Activated naive CD8-positive, alpha-beta T cell treated with anti-CD3 and anti-CD28 coated beads, Interleukin-2, amount 10 ng/mL, durations not matched to agents 7 days and 5 days (primary cell): Measurements from ENCODE around the gene ALX3. TPM values are rescaled to one million over a fixed set of nuclear protein-coding genes. Genes with fewer than 3 reads are reported as not detected.
"Not testable (repeated sequence)": the region's sequence is repeated elsewhere in the genome, so short reads cannot be mapped to it uniquely, and the experiment has no call there.

Experiments
- ATAC-seq: fragments of 150-1000 bp; cut with Tn5 transposase; one replicate; pipeline ENCODE4 v1.10.0; 2021; ENCODE audit warnings: low read depth, moderate library complexity
- POLR2A ChIA-PET: fragments of 350-600 bp; sonication (Branson Sonifier 250); formaldehyde crosslinking; loops from one replicate; lab custom pipeline; 2021; ENCODE audit warnings: antibody characterized with exemption; lab: Charles Lee
- DNase-seq: peaks from one replicate; pipeline ENCODE4 v3.0.0; 2021
- H3K27ac Mint-ChIP-seq: one replicate; pipeline ENCODE4 v1.8.0; 2022; ENCODE audit warnings: mild to moderate bottlenecking, mixed read lengths
- H3K27me3 Mint-ChIP-seq: one replicate; pipeline ENCODE4 v1.8.0; 2022; ENCODE audit warnings: mild to moderate bottlenecking, moderate library complexity, mixed read lengths
- H3K36me3 Mint-ChIP-seq: one replicate; pipeline ENCODE4 v1.8.0; 2021; ENCODE audit warnings: mild to moderate bottlenecking, mixed read lengths
- H3K4me1 Mint-ChIP-seq: one replicate; pipeline ENCODE4 v1.8.0; 2021; ENCODE audit warnings: mixed read lengths
- H3K4me3 Mint-ChIP-seq: one replicate; pipeline ENCODE4 v1.8.0; 2022; ENCODE audit warnings: mild to moderate bottlenecking, moderate library complexity, mixed read lengths
- H3K9me3 Mint-ChIP-seq: one replicate; pipeline ENCODE4 v1.8.0; 2021; ENCODE audit warnings: mixed read lengths
- total RNA-seq, 2 experiments: library from RNA; stranded (reverse); gene quantifications; one replicate each; pipeline ENCODE4 v1.2.3, GENCODE V29; 2021

Gene ALX3
- total RNA-seq, 2 experiments from 2014 or later = not detected

- Mint-ChIP-seq H3K4me1 (peaks cover 12% of the 10 kb centered on the region), H3K27ac (no peak overlapping the region), H3K27me3 (no peaks in the 10 kb centered on the region), H3K4me3 (no peak overlapping the region), H3K36me3 (peaks cover 11% of the 10 kb centered on the region), H3K9me3 (no peaks in the 10 kb centered on the region)
- DNase-seq (no peak), ATAC-seq (no peak)
- POLR2A ChIA-PET = no interaction called here
Measured at GRCh38 chr1:110039641-110040040, 30.8 kb downstream of the ALX3 start.

- H3K27ac Mint-ChIP-seq = no peak overlapping the region
Measured at GRCh38 chr1:110038271-110038670, 32.2 kb downstream of the ALX3 start.

GRCh38 chr1:110035236-110035752, 35.2 kb downstream of the ALX3 start:
- ATAC-seq (no peak), DNase-seq (no peak)
- H3K4me1 Mint-ChIP-seq = peaks cover 39% of the 10 kb centered on the region
- peak overlapping the region; percentile 79 for H3K27ac Mint-ChIP-seq
- no peaks in the 10 kb centered on the region for H3K27me3 Mint-ChIP-seq
- POLR2A ChIA-PET = interaction anchor here (0.8 to 1.7 kb wide), 5 partner anchors 9 to 304 kb away, joined by 3 to 20 read pairs (median 4); partner anchors contain the start of genes AHCYL1 and RBM15
- peaks cover 2% of the 10 kb centered on the region for H3K9me3 Mint-ChIP-seq
- H3K36me3 Mint-ChIP-seq = peaks cover 7% of the 10 kb centered on the region
- H3K4me3 Mint-ChIP-seq = peak overlapping the region; percentile 94

More at GRCh38 chr1:110038271-110038670, 32.2 kb downstream of the ALX3 start:
- no peak overlapping the region for H3K4me3 Mint-ChIP-seq
- POLR2A ChIA-PET = no interaction called here
- peaks cover 2% of the 10 kb centered on the region for H3K9me3 Mint-ChIP-seq
- ATAC-seq (no peak), DNase-seq (no peak)
- H3K4me1 Mint-ChIP-seq = peaks cover 21% of the 10 kb centered on the region
- H3K36me3 Mint-ChIP-seq = peaks cover 7% of the 10 kb centered on the region
- no peaks in the 10 kb centered on the region for H3K27me3 Mint-ChIP-seq

GRCh38 chr1:110034451-110035235, 35.8 kb downstream of the ALX3 start, which contains the start of gene STRIP1:
Gene STRIP1, plus strand, starts transcription at chr1:110034624. Its CDS starts 14 bp downstream, at chr1:110034638.
- Mint-ChIP-seq H3K27me3 (no peaks in the 10 kb centered on the region), H3K4me3 (peak within 1 kb of the TSS; percentile 94), H3K27ac (peak within 1 kb of the TSS; percentile 83), H3K4me1 (peaks cover 39% of the 10 kb centered on the region), H3K36me3 (peaks cover 5% of the 10 kb centered on the region), H3K9me3 (peaks cover 2% of the 10 kb centered on the region)
- POLR2A ChIA-PET = interaction anchor here (0.6 to 1.7 kb wide), 13 partner anchors 10 to 609 kb away, joined by 3 to 20 read pairs (median 4); partner anchors contain the start of genes AHCYL1 and RBM15
- peak; percentile 90 for ATAC-seq
- peak; percentile 88 for DNase-seq

GRCh38 chr1:110034040-110034450, 36.4 kb downstream of the ALX3 start:
- peak overlapping the region; percentile 83 for H3K27ac Mint-ChIP-seq
- H3K4me3 Mint-ChIP-seq = peak overlapping the region; percentile 94
- H3K36me3 Mint-ChIP-seq = peaks cover 2% of the 10 kb centered on the region
- POLR2A ChIA-PET = interaction anchor here (0.8 to 1.7 kb wide), 10 partner anchors 10 to 609 kb away, joined by 3 to 20 read pairs (median 4); partner anchors contain the start of genes AHCYL1 and RBM15
- DNase-seq = no peak
- ATAC-seq = no peak
- peaks cover 39% of the 10 kb centered on the region for H3K4me1 Mint-ChIP-seq
- H3K9me3 Mint-ChIP-seq = peaks cover 2% of the 10 kb centered on the region
- no peaks in the 10 kb centered on the region for H3K27me3 Mint-ChIP-seq

GRCh38 chr1:110033421-110033820, 37.1 kb downstream of the ALX3 start:
- no peak for DNase-seq
- Mint-ChIP-seq H3K4me1 (peaks cover 39% of the 10 kb centered on the region), H3K27ac (peak overlapping the region; percentile 83), H3K9me3 (peaks cover 2% of the 10 kb centered on the region), H3K36me3 (peaks cover 2% of the 10 kb centered on the region), H3K27me3 (no peaks in the 10 kb centered on the region), H3K4me3 (peak overlapping the region; percentile 14)
- ATAC-seq = no peak
- POLR2A ChIA-PET = no interaction called here

GRCh38 chr1:110032327-110032726, 38.1 kb downstream of the ALX3 start:
- POLR2A ChIA-PET = no interaction called here
- no peak for ATAC-seq
- Mint-ChIP-seq H3K4me1 (peaks cover 39% of the 10 kb centered on the region), H3K4me3 (no peak overlapping the region), H3K27ac (peak overlapping the region; percentile 18), H3K36me3 (peaks cover 2% of the 10 kb centered on the region), H3K9me3 (peaks cover 2% of the 10 kb centered on the region), H3K27me3 (no peaks in the 10 kb centered on the region)
- DNase-seq = no peak

GRCh38 chr1:110030687-110031086, 39.8 kb downstream of the ALX3 start:
- ATAC-seq, H3K9me3 Mint-ChIP-seq, H3K27me3 Mint-ChIP-seq, POLR2A ChIA-PET, H3K36me3 Mint-ChIP-seq: not testable (repeated sequence)
- DNase-seq = peak; percentile 47
- peaks cover 34% of the 10 kb centered on the region for H3K4me1 Mint-ChIP-seq
- peak overlapping the region; percentile 95 for H3K27ac Mint-ChIP-seq
- H3K4me3 Mint-ChIP-seq = peak overlapping the region; percentile 82

GRCh38 chr1:110024613-110025012, 45.9 kb downstream of the ALX3 start:
- Mint-ChIP-seq H3K4me3 (no peak overlapping the region), H3K36me3 (peaks cover 23% of the 10 kb centered on the region), H3K4me1 (no peaks in the 10 kb centered on the region), H3K9me3 (no peaks in the 10 kb centered on the region), H3K27me3 (no peaks in the 10 kb centered on the region), H3K27ac (no peak overlapping the region)
- POLR2A ChIA-PET = no interaction called here
- ATAC-seq = no peak
- DNase-seq = no peak

- H3K27me3 Mint-ChIP-seq = no peaks in the 10 kb centered on the region
- H3K4me3 Mint-ChIP-seq = no peak overlapping the region
- POLR2A ChIA-PET = no interaction called here
- no peak for ATAC-seq
- H3K9me3 Mint-ChIP-seq = no peaks in the 10 kb centered on the region
- peaks cover 35% of the 10 kb centered on the region for H3K36me3 Mint-ChIP-seq
- H3K27ac Mint-ChIP-seq = no peak overlapping the region
- no peaks in the 10 kb centered on the region for H3K4me1 Mint-ChIP-seq
- no peak for DNase-seq
Measured at GRCh38 chr1:110021285-110021684, 49.2 kb downstream of the ALX3 start.

GRCh38 chr1:110019770-110020169, 50.7 kb downstream of the ALX3 start:
- POLR2A ChIA-PET = no interaction called here
- Mint-ChIP-seq H3K4me1 (no peaks in the 10 kb centered on the region), H3K9me3 (no peaks in the 10 kb centered on the region), H3K27me3 (no peaks in the 10 kb centered on the region), H3K36me3 (peaks cover 36% of the 10 kb centered on the region), H3K27ac (no peak overlapping the region), H3K4me3 (no peak overlapping the region)
- ATAC-seq (no peak), DNase-seq (no peak)

GRCh38 chr1:110018396-110018795, 52.1 kb downstream of the ALX3 start:
- DNase-seq = no peak
- Mint-ChIP-seq H3K27ac (no peak overlapping the region), H3K36me3 (peaks cover 36% of the 10 kb centered on the region), H3K4me1 (no peaks in the 10 kb centered on the region), H3K27me3 (no peaks in the 10 kb centered on the region), H3K4me3 (no peak overlapping the region), H3K9me3 (no peaks in the 10 kb centered on the region)
- POLR2A ChIA-PET = no interaction called here
- ATAC-seq = no peak

GRCh38 chr1:110017792-110018191, 52.7 kb downstream of the ALX3 start:
- POLR2A ChIA-PET = no interaction called here

More at GRCh38 chr1:110017792-110018191, 52.7 kb downstream of the ALX3 start:
- H3K27me3 Mint-ChIP-seq = no peaks in the 10 kb centered on the region
- H3K27ac Mint-ChIP-seq = no peak overlapping the region
- no peaks in the 10 kb centered on the region for H3K4me1 Mint-ChIP-seq
- H3K36me3 Mint-ChIP-seq = peaks cover 33% of the 10 kb centered on the region
- ATAC-seq (no peak), DNase-seq (no peak)
- H3K4me3 Mint-ChIP-seq = no peak overlapping the region
- no peaks in the 10 kb centered on the region for H3K9me3 Mint-ChIP-seq
